GM18517 (cell line): ENCODE results near the gene WWOX.

Experiments used
- ATAC-seq: cut with Tn5 transposase; IDR thresholded peaks from one replicate; pipeline ENCODE4 v1.9.1; 2021; ENCODE audit warnings: mild to moderate bottlenecking, moderate library complexity; ENCODE audit not compliant: unreplicated experiment

WWOX gene

DNA sequence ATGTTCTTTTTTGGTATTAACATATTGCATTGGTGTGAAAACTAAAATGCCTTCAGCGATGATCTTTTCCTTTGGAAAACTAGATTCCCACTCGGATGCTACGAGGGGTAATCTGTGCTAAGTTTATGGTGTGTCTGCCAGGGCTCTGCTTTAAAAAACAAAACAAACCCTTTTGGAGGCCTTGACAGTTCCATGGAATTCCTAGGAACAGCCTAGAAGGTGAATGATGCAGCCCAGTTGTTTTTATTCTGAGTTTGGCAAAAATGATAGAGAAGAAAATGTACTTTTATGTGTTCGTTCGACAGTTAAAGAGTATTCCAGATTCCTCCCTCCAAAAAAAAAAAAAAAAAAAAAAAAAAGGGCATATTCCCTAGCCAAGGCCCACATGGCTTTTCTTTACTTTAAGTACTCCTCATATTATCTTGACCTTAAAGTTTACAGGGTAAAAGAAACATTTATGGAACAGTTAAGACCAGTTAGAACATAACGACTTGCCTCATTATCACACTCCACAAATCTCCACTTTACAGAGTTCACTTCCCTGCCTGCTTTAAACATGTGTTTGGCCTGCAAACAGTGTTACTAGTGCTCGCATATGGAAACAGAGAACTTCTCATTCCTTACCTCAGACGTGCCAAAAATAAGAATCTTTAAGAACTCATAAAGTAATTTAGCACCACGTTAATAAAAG lies 159.1 kb downstream of the WWOX start:
- ATAC-seq = no peak

DNA sequence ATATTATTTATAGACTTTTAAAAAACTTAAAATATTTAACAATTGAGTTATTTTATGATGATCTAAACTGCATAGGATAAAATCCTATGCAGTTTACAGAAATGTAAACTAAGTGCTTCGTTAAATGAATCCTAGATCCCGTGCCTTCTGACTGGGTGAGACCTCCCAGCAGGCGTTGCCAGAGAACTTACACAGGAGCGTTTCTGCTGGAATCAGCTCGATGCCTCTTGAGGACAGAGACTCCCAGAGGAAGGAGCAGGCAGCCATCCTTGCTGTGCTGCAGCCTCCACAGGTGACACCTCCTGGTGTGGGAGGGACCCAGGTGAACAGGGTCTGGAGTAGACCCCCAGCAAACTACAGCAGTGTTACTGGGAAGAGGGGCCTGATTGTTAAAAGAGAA lies 160.4 kb downstream of the WWOX start:
- no peak for ATAC-seq

DNA sequence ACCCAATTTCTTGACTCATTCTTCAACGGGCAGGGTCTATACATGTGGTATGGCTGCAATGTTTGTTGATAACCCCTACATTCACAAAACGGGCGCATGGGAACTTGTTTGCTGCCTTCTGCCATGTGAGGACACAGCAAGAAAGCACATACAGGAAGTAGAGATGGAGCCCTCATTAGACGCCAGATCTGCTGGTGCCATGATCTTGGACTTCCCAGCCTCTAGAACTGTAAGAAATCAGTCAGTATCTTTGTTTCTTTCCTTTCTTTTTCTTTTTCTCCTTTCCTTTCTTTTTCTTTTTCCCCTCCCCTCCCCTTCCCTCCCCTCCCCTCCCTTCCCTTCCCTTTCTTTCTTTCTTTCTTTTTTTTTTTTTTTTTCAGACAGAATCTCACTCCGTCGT lies 165.2 kb downstream of the WWOX start:
- no peak for ATAC-seq

DNA sequence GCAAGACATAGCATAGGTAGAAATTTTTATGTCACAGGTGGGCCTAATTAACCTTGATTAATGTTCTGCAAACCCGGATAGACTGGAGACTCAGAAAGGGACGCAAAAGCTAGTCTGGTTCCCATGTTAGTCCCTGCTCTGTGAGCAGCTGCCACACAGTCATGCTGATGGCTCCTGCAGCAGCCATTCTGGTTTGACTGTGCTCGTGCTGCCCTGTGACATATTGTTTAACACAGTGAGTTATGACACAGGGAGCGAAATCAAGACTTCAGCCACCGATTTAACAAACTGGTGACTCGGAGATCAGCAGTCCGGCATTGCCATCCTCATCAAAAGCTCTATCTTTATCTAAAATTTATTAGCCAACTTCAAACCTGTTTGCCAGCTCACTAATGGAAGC lies 169.8 kb downstream of the WWOX start:
- ATAC-seq = no peak

DNA sequence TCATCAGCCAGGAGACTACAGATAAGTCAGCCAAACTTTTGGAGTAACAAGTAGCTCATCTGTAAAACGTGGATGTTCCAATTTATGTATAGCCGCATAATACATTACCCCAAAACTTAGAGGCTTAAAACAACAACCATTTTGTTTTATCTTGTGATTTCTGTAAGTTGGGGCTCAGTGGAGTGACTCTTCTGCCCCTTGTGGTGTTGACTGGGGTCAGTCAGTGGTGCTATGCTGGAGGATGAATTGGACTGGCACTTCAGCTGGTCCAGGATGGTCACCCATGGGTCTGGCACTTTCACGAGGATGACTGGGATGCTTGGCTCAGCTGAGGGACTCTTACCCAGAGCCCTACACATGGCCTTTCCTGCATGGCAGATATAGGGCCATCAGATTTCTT lies 172.5 kb downstream of the WWOX start:
- no peak for ATAC-seq

DNA sequence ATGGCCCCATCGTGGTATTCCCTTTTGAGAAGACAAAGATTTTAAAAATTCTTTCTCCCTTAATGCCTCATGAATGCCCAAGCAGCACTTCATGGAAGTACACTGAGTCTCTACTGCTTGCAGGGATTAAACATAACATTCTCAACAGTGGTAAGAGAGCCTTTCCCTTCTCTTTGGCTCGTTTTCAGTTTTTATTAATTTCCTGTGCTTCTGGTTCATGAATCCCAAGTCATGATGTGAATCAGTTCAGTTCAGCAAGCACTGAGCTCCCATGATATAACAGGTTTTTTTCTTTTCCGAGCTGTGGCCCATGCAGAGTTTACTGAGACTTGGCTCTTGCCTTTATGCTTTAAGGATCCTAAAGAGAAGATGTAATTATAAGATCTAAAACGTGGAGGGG lies 175.3 kb downstream of the WWOX start:
- no peak for ATAC-seq

DNA sequence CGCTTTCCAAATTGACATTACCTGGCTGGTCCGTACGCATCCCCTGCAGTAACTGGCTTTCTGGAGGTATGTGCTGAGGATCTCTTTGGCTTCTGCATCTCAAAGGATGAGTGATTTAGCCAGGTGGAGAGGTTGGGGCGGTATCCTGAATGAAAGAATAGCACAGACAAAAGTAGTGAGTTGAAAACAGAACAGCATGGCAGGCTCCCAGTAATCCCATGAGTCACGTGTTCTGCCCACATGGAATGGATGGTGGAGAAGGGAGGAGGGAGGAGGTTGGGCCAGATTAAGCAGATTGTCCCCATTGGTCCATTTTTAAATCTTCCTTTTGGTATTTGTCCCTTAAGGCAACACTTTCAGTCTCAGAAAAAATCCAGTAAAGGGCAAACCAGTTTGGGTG lies 176.0 kb downstream of the WWOX start:
- ATAC-seq = no peak

DNA sequence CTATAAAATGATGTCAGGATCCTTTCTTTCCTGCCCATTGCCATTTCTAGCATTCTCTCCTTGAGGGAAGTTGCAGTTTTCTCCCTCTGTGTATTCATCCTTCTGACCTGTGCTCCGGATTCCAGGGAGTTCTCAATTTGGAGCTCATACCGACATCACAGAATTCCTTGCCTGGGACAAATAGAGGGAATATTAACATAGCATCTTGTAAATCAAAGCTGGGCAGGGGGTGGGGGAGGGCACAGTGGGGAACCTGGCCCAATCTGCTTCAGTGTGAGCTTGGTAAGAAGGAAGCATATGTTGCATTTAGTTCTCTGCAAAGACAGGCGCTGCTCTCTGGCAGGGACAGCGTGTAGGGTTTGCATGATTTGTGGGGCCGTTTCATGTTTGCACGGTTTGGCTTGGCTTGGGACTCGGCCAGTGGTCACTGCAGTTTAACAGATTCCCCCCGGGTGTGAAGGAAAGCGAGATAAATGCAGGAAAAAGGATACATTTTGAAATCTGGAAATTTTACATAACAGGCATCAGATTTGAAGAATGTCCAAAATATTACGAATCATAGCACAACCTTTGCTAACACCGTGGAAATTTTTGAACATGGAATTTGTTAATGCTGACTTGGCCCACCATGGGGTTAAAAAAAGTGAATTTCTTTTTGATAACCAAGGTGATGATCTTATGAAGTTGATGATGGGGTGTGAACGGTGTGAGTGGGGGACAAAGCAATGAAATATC lies 178.0 kb downstream of the WWOX start:
- no peak for ATAC-seq

DNA sequence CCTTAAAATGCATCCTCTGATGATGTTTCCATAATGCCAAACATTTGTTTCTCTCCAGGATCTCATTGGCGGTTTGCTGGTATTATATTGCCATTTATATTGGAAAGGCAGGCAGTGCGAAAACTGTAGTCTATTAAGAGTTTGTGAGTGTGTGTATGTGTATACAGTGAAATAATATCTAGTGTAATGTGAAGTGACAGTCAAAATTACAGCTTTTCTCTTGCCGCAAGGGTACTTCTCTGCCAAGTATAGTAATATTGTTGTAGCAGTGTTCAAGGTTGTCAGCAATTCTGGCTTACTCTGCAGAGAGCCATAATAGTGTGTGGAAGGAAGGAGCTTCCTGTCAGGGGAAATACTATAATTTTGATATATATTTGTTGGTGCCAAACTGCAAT lies 178.6 kb downstream of the WWOX start:
- ATAC-seq = no peak

DNA sequence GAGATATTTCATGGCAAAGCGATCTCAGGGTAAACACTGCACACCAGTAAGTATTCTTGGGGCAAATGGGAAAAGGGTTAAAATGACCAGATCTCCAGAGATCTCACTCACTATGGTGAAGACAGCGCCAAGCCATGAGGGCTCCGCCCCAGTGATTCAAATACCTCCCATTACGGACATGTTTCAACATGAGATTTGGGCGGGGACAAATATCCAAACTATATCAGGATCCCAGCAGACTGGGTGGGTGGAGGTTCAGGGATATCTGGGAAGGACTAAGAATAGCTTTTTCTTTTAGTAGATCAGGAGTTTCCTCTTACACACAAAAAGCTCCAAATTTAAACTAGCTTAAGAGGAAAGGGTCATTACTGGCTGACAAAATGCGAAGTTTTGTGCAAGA lies 181.7 kb downstream of the WWOX start:
- no peak for ATAC-seq

DNA sequence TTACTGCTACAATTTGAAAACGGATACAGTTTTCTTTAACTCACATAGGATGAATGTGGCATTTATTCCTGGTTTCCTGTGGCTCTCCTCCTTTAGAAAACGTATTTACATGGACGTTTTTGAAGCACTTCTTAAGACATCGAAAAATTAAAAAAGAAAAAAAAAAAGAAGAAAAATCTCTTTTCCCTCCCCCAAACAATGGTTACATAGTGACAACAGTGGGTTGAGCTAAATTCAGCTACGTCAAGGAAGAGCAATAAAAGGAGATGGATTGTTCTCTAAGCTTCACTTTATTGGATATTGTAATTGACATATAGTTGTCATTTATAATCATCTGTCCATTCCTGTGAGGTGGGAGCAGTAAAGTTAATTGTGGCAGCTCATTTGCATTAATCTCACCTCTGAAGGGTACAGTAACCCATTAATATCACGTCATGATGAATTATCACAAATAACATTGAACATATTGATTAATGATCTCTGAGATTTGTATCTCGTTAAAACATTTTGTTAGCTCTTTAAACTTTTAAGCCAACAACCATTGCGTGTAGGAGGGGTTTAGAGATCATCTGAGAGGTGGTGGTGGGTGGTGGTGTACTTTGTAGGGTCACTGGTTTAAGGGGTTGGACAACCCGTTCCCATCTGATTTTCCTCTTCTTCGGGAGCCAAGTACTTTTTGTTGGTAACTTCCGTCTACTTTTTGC lies 184.2 kb downstream of the WWOX start:
- no peak for ATAC-seq

DNA sequence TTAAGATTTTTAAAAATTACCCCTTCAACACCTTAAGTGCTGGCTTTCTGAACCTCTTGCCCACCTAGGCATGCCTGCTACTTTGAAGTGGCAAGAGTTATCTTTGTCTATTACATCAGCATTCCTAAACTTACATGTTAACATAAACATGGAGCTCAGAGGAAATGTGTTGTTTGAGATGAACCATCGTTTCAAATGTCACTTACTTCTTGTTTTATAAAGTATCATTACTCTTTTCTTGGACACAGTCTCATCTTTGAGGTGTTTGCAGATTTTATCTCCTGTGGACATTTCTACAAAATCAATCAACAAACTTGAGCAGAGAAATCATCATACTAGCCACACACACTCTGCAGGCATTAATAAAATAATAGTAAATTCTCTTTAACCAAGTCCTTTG lies 184.9 kb downstream of the WWOX start:
- ATAC-seq = no peak

DNA sequence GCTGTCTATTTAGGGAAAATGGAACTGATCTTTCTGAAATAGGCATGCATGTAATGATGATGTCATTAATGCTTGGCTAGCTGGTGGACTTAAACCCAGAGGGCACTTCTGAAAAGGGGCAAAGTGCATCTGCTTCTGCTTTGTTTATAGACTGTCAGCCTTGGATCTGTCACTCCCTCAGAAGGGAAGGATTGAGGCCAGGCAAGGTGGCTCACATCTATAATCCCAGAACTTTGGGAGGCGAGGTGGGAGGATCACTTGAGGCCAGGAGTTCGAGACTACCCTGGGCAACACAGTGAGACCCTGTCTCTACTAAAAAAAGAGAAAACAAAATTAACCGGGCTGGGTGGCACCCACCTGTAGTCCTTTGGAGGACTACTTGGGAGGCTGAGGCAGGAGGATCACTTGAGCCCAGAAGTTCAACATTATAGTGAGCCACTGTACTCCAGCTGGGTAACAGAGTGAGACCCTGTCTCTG lies 185.5 kb downstream of the WWOX start:
- ATAC-seq = no peak

DNA sequence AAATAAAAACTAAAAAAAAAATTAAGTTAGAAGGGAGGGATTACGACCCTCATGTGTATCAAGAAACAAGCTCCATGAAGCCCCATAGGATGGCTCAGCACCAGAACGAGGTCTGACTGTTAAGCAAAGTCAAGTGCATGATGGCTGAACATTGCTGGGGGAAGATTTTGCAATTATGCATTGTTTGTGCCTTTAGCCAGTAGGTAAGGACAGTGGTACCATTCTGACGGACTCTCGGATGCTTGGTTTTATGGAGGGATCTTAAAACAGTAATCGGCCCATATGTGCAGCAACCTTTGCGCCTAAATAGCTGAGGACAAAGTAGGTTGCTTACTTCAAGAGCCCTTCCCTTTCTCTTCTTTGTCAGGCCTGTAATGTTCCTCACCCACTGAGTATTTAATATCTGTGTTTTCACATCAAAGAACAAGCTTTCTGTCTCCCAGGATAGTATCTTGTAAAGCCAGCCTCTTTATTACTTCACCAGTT lies 186.0 kb downstream of the WWOX start:
- no peak for ATAC-seq

DNA sequence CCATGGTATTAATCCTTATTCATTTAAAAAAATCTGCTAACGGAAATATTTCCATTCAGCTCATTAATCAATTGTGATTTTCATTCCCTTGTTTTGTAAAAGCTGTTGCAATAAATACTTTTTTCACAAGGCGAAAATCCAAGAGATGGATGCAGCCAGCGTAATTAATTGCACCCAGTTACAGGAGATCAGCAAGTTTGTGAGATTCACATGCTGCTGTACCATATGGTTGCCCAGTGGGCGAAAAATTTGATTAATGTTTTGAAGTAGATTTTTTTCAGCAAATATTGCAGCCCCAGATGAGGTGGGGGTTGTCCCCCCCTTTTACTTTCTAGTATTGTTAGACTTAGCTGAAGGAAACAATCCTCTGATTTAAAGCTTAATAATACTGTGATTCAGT lies 186.6 kb downstream of the WWOX start:
- no peak for ATAC-seq

DNA sequence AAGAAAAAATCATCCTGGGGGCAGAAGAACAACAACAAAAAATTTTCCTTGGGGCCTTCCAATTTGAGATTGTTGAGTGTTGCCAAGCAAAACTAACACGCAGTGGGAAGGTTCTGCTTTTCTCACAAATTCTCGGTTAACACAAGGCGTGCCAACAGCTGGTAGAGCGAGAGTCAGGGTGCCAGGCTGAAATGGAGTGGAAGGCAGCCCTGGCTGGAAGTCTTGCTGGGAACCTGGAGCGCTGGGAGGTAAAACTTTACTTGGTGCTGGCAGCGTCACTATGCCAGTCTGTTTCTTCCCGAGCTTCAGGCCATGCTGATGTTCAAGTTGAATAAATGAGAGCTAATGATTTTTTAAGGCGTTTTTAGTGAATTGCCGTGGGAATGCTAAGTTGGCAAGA lies 189.4 kb downstream of the WWOX start:
- no peak for ATAC-seq

DNA sequence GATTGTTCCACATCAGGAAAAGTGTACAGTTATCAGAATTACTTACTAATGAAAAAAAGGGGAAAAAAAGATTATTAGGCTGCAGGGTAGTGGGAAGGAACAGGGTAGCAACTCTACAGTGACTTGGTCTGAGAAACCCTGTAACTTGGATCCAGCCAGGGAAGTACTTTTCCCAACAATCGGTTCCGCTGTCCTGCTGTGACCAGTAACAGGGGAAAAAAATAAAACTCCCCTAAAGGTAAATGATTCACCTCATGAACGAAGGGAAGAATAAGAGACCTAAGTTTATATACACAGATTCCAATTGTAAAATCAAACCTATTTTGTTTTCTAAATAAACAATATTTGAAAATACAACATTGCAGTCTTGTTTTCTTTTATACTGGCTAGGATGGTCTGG lies 189.9 kb downstream of the WWOX start:
- ATAC-seq = no peak

DNA sequence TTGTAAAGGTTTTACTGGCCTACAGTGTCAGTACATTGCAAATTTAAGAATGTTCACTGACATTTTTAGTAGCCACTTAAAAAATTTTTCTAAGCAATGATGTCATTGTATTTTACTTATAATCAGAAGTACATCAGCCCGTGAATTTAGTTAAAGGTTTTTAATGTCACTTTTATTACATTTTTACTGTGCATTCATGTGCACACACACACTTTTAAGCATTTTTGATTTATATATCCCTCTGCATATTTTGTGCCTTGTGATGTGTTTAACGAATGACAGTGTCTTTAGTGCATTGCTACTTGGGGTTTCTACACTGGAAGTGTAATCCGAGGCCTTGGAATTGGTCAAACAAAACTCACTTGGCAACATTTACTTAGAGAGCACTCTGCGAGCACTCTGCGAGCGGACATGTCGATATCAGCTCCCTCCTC lies 190.4 kb downstream of the WWOX start:
- no peak for ATAC-seq

DNA sequence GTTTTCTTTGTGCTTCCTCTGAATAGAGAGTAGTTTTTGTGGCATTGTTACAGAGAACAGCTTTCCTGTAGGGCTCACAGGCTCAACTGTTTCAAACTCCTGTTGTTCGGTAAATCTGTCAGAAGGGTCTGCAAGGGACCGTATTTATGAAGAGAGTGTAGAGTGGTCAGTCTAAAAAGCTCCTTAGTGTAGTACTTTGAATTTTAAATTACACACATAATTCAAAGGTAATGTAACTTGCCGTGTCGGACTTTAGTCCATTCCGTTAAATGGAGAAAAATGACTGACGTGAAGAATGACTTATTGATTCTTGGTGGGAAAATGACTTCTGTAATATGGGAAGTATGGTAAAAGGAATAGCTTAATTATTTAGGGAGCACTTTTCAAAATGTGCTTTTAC lies 190.9 kb downstream of the WWOX start:
- ATAC-seq = no peak

DNA sequence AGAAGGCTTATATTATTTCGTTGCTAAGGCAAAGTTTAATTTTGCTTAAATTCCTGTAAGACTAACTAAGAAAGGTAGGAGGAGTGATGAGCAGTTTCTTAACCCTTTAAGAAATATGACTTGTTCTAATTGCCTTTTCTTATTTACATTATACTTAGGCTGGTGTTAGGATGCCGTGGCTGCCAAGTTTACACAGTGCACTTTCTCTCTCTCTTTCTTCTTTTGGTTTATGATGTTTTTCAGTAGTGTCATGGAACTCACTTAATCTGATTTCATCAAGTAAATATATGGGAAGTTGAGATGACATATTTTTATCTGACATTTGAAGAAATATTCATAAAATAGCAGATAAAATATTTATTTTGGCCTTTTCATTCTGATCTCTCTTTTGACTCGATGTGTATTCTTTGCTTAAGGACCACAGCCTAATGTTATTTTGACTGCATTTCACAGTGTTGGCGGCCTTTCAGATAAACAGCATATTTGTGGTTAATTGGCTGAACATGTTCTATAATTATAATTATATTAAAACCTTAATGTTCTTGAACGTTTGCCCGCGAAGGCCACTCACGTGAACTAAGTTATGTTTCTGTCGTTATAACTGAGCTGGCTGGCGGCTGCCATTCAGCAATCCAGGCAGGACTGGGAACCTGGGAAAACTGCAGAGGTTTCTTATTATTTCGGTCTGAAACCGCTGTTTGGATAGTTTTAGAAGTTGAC lies 191.6 kb downstream of the WWOX start:
- ATAC-seq = no peak

DNA sequence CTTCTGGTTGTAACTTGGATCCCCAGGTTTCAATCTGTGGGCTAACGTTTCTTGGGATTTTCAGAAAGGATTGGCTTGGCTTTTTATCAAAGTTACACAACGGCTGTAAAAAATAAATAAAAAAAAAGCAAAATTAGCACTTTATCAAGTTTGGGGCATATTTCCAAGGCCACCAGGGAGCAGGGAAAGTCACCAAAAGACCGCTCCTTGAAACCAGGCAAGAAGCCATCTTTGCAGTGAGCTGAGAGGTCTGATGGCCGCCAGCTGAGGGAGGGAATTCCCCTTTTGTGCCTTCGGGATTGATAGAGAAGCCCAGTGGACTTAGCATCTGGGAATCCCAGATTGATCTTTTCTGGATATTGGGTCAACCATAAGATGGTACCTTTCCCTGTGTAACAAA lies 192.2 kb downstream of the WWOX start:
- ATAC-seq = no peak
